Testis (tissue), 3 donors: ENCODE measurements around the gene NR4A3. TPM values are rescaled to one million over a fixed set of nuclear protein-coding genes. Genes with fewer than 3 reads are reported as not detected.

Experiments
- DNase-seq: peaks from one replicate; pipeline ENCODE4 v3.0.0-alpha.2; 2019
- H3K27ac ChIP-seq, 2 donors: fragments of 200-600 bp; sonication (generic); one replicate each; pipeline ENCODE4 v1.5.1; 2019
- H3K27me3 ChIP-seq: fragments of 200-600 bp; sonication (generic); one replicate; pipeline ENCODE4 v1.5.1; 2019
- H3K36me3 ChIP-seq: fragments of 200-600 bp; sonication (generic); one replicate; pipeline ENCODE4 v1.5.1; 2017; ENCODE audit warnings: low read depth; ENCODE audit errors: missing control alignments
- H3K4me1 ChIP-seq: fragments of 200-600 bp; sonication (generic); one replicate; pipeline ENCODE4 v1.5.1; 2019
- H3K4me3 ChIP-seq, 2 donors: fragments of 200-600 bp; sonication (generic); one replicate each; pipeline ENCODE4 v1.5.1; 2017 to 2019
- H3K9me3 ChIP-seq: fragments of 200-600 bp; sonication (generic); one replicate; pipeline ENCODE4 v1.5.1; 2017
- POLR2A ChIP-seq: fragments of 450-650 bp; IDR thresholded peaks from one replicate; pipeline ENCODE4 v1.6.1; 2017; ENCODE audit warnings: antibody characterized with exemption, mild to moderate bottlenecking, moderate library complexity
- WGBS, 2 donors: methylation state at CpG; one replicate each; pipeline ENCODE4 v1.1.5; 2018; 5-methylcytosine and 5-hydroxymethylcytosine counted together
- intact Hi-C: fragments of 100-400 bp; cut with DNase I; formaldehyde crosslinking; loops from one replicate; pipeline ENCODE4 v1.15.1; 2023; ENCODE audit warnings: low total_unique reads
- polyA plus RNA-seq: library from polyadenylated mRNA; stranded (reverse); fragments of 350-450 nt; fragmentation: Illumina TruSeq; extraction: RNeasy Lipid Tissue Mini Kit (QIAGEN cat#74804); gene quantifications from one replicate; pipeline ENCODE4 v1.2.3, GENCODE V29; 2014; ENCODE audit warnings: low read depth, low replicate concordance; ENCODE audit not compliant: insufficient read depth
- total RNA-seq, 2 donors: library from RNA; depleted of rRNA; stranded (reverse); fragments of >200 nt; gene quantifications; one replicate each; pipeline ENCODE4 v1.2.3, GENCODE V29; 2016
- TF ChIP-seq, protein P1 (sequence below), 3 experiments: fragments of 450-650 bp in 2 of 3; fragments of 200-600 bp in 1 of 3; sonication (generic) in 1 of 3; IDR thresholded peaks; one replicate each; pipeline ENCODE4 v1.5.1; 2016 to 2019; ENCODE audit warnings: antibody characterized with exemption in 3 of 3, mild to moderate bottlenecking in 2 of 3, moderate library complexity in 1 of 3

Gene NR4A3
- total and polyA plus RNA-seq, 3 donors from 2014 or later, result 1.7 to 3.0 (median 2.5) TPM

DNA sequence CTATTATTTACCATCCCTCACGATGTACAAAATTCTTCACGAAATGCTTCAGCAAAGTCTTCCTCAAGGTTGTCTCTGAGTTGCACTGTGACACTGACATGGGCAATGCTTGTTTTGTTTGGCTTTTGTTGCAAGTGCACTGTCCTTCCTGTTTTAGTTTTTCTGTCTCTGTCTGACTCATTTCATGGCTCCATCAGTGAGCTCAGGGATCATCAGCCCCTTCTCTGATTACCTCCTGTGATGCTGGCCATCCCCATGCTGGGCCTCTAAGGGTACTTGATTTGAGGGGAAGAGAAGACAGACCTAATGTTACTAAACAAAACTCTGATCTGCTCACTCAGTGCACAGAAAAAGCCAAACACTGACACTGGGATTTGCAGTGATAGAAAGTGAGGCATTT, 47.2 kb downstream of the NR4A3 start:
- Histone ChIP-seq H3K9me3 (no peaks in the 10 kb centered on the region), H3K27me3 (no peaks in the 10 kb centered on the region), H3K36me3 (no peaks in the 10 kb centered on the region), H3K4me1 (no peaks in the 10 kb centered on the region), H3K4me3 (no peak overlapping the region), H3K27ac (no peak overlapping the region)
- DNase-seq, result no peak
- WGBS, 2 donors, result 88 to 90% methylated on average over 2 of the region's 2 CpGs
- no peak for TF ChIP-seq POLR2A
- TF ChIP-seq, protein P1, sequence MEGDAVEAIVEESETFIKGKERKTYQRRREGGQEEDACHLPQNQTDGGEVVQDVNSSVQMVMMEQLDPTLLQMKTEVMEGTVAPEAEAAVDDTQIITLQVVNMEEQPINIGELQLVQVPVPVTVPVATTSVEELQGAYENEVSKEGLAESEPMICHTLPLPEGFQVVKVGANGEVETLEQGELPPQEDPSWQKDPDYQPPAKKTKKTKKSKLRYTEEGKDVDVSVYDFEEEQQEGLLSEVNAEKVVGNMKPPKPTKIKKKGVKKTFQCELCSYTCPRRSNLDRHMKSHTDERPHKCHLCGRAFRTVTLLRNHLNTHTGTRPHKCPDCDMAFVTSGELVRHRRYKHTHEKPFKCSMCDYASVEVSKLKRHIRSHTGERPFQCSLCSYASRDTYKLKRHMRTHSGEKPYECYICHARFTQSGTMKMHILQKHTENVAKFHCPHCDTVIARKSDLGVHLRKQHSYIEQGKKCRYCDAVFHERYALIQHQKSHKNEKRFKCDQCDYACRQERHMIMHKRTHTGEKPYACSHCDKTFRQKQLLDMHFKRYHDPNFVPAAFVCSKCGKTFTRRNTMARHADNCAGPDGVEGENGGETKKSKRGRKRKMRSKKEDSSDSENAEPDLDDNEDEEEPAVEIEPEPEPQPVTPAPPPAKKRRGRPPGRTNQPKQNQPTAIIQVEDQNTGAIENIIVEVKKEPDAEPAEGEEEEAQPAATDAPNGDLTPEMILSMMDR (IDR thresholded peaks at IDR 0.05), result no peak
- intact Hi-C loops, result no loop called here

DNA sequence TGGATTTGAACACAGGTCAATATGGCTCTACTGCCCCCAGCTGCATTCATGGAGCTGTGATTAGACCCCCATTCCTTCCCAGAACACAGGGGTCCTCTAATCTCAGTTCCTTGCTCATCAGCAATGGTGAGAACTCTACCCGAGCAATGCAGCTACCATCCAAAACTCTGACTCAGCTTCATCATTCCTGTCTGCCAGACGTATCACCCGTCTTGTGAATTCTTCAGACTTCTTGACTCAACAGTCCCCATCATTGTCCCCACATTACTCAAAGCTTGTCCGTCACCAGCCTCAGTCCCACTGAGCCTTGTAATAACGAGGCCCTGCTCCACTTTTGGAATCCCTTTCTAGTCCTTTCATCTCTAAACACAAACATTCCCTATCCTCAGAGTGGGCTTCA, 48.4 kb downstream of the NR4A3 start:
- Histone ChIP-seq H3K4me1 (no peaks in the 10 kb centered on the region), H3K27ac (no peak overlapping the region), H3K9me3 (no peaks in the 10 kb centered on the region), H3K4me3 (no peak overlapping the region), H3K36me3 (no peaks in the 10 kb centered on the region), H3K27me3 (no peaks in the 10 kb centered on the region)
- TF ChIP-seq, protein P1 (IDR thresholded peaks at IDR 0.05), result no peak
- no peak for TF ChIP-seq POLR2A
- 89 to 90% methylated on average over 5 of the region's 5 CpGs for WGBS, 2 donors
- no peak for DNase-seq
- intact Hi-C loops, result no loop called here

DNA sequence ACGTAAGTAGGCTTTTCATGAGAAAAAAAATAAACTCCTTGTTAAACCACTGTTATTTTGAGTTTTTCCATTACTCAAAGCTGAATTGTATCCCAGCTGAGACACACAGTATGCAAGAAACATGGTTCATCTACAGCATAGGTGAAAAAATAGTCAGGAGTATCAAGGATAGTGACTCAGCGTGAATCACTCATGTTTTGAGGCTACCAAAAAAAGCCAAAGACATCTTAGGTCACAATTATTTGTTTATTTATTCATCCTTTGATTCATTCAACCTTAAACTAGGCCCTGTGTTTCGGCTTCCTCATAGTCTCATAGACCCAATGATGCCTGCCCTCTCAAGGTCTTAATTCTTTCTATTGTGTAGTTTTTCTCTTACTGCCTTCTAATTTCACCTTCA, 51.8 kb downstream of the NR4A3 start:
- TF ChIP-seq, protein P1 (IDR thresholded peaks at IDR 0.05), result no peak
- no peak for TF ChIP-seq POLR2A
- intact Hi-C loops, result no loop called here
- DNase-seq, result no peak
- Histone ChIP-seq H3K27ac (no peak overlapping the region), H3K36me3 (no peaks in the 10 kb centered on the region), H3K9me3 (no peaks in the 10 kb centered on the region), H3K27me3 (no peaks in the 10 kb centered on the region), H3K4me1 (no peaks in the 10 kb centered on the region), H3K4me3 (no peak overlapping the region)
- WGBS, 2 donors, result 92 to 97% methylated on average over 3 of the region's 3 CpGs

DNA sequence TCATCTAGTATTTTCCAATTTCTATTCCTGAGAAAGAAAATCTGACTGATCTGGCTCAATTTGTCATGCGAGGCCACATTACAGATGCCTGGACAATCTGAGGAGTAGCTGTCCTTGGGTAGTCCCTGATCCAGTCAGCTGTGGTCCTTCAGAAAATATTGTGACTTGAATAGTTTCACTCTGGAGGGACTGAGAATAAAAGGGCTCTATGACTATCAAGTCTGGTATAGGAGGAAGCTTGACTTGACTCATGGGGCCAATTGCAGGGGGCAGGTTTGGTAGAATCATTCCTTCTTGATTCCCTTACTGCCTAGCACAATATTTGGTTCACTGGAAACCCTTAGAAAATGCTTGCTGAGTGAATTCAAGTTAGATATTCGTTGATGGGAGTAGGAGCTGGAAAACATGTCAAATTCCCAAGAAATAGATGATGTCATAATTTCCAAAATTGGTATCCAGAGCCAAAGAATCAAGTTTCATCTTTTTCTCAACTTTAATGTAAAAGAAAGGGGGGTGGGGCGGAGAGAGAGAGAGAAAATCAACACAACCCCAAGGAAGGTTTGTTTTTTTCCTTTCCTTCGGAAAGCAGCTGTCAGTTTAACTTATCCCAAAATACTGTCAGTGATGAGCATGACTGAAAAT, 52.4 kb downstream of the NR4A3 start:
- no peaks in the 10 kb centered on the region for H3K4me1 ChIP-seq
- H3K27ac ChIP-seq, result no peak overlapping the region
- WGBS, 2 donors, result 89 to 95% methylated on average over 4 of the region's 4 CpGs
- TF ChIP-seq POLR2A, result no peak
- TF ChIP-seq, protein P1 (IDR thresholded peaks at IDR 0.05), result no peak
- intact Hi-C loops, result no loop called here
- H3K9me3 ChIP-seq, result no peaks in the 10 kb centered on the region
- H3K27me3 ChIP-seq, result no peaks in the 10 kb centered on the region
- no peak for DNase-seq
- no peaks in the 10 kb centered on the region for H3K36me3 ChIP-seq
- H3K4me3 ChIP-seq, result no peak overlapping the region

DNA sequence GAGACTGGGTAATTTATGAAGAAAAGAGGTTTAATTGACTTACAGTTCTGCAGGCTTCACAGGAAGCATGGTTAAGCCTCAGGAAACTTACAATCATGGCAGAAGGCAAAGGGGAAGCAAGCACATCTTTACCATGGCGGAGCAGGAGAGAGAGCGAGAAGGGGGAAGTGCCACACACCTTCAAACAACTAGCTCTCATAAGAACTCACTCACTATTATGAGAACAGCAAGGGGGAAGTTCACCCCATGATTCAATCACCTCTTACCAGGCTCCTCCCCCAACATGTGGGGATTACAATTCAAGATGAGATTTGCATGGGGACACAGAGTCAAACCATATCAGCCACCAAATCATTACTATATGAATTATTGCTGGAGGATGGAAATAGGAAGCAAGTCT, 54.5 kb downstream of the NR4A3 start:
- DNase-seq, result no peak
- intact Hi-C loops, result no loop called here
- H3K27me3 ChIP-seq, result no peaks in the 10 kb centered on the region
- no peaks in the 10 kb centered on the region for H3K36me3 ChIP-seq
- 87 to 96% methylated on average over 2 of the region's 2 CpGs for WGBS, 2 donors
- H3K4me1 ChIP-seq, result no peaks in the 10 kb centered on the region
- no peaks in the 10 kb centered on the region for H3K9me3 ChIP-seq
- no peak for TF ChIP-seq POLR2A
- TF ChIP-seq, protein P1 (IDR thresholded peaks at IDR 0.05), result no peak
- no peak overlapping the region for H3K4me3 ChIP-seq
- no peak overlapping the region for H3K27ac ChIP-seq
